Endothelial cell of umbilical vein (primary cell): Measurements from ENCODE around the gene SREBF1.

Experiments
- CTCF ChIP-seq, 2 donors: IDR thresholded peaks; 1 replicate in 1 of 2; 2 replicates in 1 of 2; pipeline ENCODE4 v1.5.1; 2011; ENCODE audit warnings: low read length in 2 of 2, mild to moderate bottlenecking in 2 of 2, moderate library complexity in 2 of 2, control low read depth in 1 of 2, inconsistent platforms in 1 of 2, low read depth in 1 of 2; ENCODE audit not compliant: insufficient read depth in 1 of 2; ENCODE audit errors: extremely low read depth in 1 of 2
- EZH2 ChIP-seq: IDR thresholded peaks from 2 replicates; pipeline ENCODE4 v1.6.1; 2012; ENCODE audit warnings: borderline replicate concordance, low read depth, mild to moderate bottlenecking, moderate library complexity, low read length, inconsistent platforms; ENCODE audit not compliant: severe bottlenecking

- TF ChIP-seq CTCF (IDR thresholded peaks at IDR 0.05; ENCODE audit: extremely low read depth in 1 of 2, insufficient read depth in 1 of 2, low read depth in 1 of 2, low read length in 2 of 2) (no peak), EZH2 (no peak)
Observed at GRCh38 chr17:17801800-17802481, 34.8 kb downstream of the SREBF1 start.
